Mesenchymal stem cell (in vitro differentiated cells and primary cell): ENCODE measurements around the gene CASP4.
A peak's percentile ranks its signal among the peaks of the same experiment; 100 is the strongest.

ENCODE experiments used
- DNase-seq: peaks from one replicate; pipeline ENCODE4 v3.0.0-alpha.2; 2013
- H2AFZ ChIP-seq: one replicate; pipeline ENCODE4 v1.6.1; 2013; ENCODE audit warnings: low read depth, mild to moderate bottlenecking, control low read depth, inconsistent platforms, low read length, moderate library complexity
- H2AK5ac ChIP-seq: 2 replicates; pipeline ENCODE4 v1.6.1; 2013; ENCODE audit warnings: low read length, moderate library complexity, mild to moderate bottlenecking, inconsistent platforms; ENCODE audit not compliant: severe bottlenecking
- H2BK120ac ChIP-seq: one replicate; pipeline ENCODE4 v1.6.1; 2013; ENCODE audit warnings: low read depth, mild to moderate bottlenecking, inconsistent platforms, low read length, moderate library complexity
- H2BK12ac ChIP-seq, 2 experiments: one replicate each; pipeline ENCODE4 v1.6.1; 2013; ENCODE audit warnings: inconsistent platforms in 2 of 2, low read length in 2 of 2, mild to moderate bottlenecking in 2 of 2, moderate library complexity in 2 of 2, control low read depth in 1 of 2
- H2BK15ac ChIP-seq: one replicate; pipeline ENCODE4 v1.6.1; 2013; ENCODE audit warnings: mild to moderate bottlenecking, low read depth, inconsistent platforms; ENCODE audit not compliant: poor library complexity, severe bottlenecking
- H2BK5ac ChIP-seq: 2 replicates; pipeline ENCODE4 v1.6.1; 2013; ENCODE audit warnings: low read depth, mild to moderate bottlenecking, low read length, control low read depth, inconsistent platforms; ENCODE audit not compliant: poor library complexity, severe bottlenecking
- H3K14ac ChIP-seq, 2 experiments: one replicate each; pipeline ENCODE4 v1.6.1; 2013; ENCODE audit warnings: inconsistent platforms in 2 of 2, low read length in 2 of 2, control low read depth in 1 of 2, mild to moderate bottlenecking in 1 of 2, moderate library complexity in 1 of 2
- H3K18ac ChIP-seq, 2 experiments: one replicate each; pipeline ENCODE4 v1.6.1; 2013; ENCODE audit warnings: inconsistent platforms in 2 of 2, low read length in 2 of 2, control low read depth in 1 of 2, low read depth in 1 of 2, mild to moderate bottlenecking in 1 of 2
- H3K23ac ChIP-seq, 2 experiments: one replicate each; pipeline ENCODE4 v1.6.1; 2013; ENCODE audit warnings: inconsistent platforms in 2 of 2, low read length in 2 of 2, mild to moderate bottlenecking in 2 of 2, moderate library complexity in 2 of 2, control low read depth in 1 of 2
- H3K27ac ChIP-seq: 2 replicates; pipeline ENCODE4 v1.5.1; 2013; ENCODE audit warnings: mild to moderate bottlenecking, moderate library complexity, low read length, control low read depth, inconsistent platforms; ENCODE audit not compliant: poor library complexity, severe bottlenecking
- H3K27me3 ChIP-seq, 2 experiments: 2 replicates each; pipeline versions ENCODE4 v1.6.1 to v1.7.0; 2013; ENCODE audit warnings: low read length in 2 of 2, mild to moderate bottlenecking in 2 of 2, moderate library complexity in 2 of 2, control low read depth in 1 of 2, inconsistent platforms in 1 of 2; ENCODE audit not compliant: control insufficient read depth in 1 of 2, insufficient read depth in 1 of 2
- H3K36me3 ChIP-seq, 2 experiments: 2 replicates each; pipeline versions ENCODE4 v1.6.1 to v1.7.0; 2013; ENCODE audit warnings: low read length in 2 of 2, control low read depth in 1 of 2, inconsistent platforms in 1 of 2, low read depth in 1 of 2, mild to moderate bottlenecking in 1 of 2; ENCODE audit not compliant: insufficient read depth in 2 of 2, control insufficient read depth in 1 of 2
- H3K4ac ChIP-seq, 2 experiments: one replicate each; pipeline ENCODE4 v1.6.1; 2013; ENCODE audit warnings: inconsistent platforms in 2 of 2, low read length in 2 of 2, mild to moderate bottlenecking in 2 of 2, moderate library complexity in 2 of 2, control low read depth in 1 of 2, low read depth in 1 of 2
- H3K4me1 ChIP-seq: 2 replicates; pipeline ENCODE4 v1.6.1; 2013; ENCODE audit warnings: low read depth, low read length, control low read depth; ENCODE audit not compliant: control insufficient read depth, insufficient read depth
- H3K4me2 ChIP-seq: 2 replicates; pipeline ENCODE4 v1.6.1; 2013; ENCODE audit warnings: low read length, mild to moderate bottlenecking, inconsistent platforms; ENCODE audit not compliant: poor library complexity, severe bottlenecking
- H3K4me3 ChIP-seq, 2 experiments: 2 replicates each; pipeline versions ENCODE4 v1.5.1 to v1.7.0; 2013; ENCODE audit warnings: low read length in 2 of 2, mild to moderate bottlenecking in 2 of 2, control low read depth in 1 of 2, low read depth in 1 of 2; ENCODE audit not compliant: insufficient read depth in 1 of 2
- H3K79me1 ChIP-seq: replicated peaks from 2 replicates; pipeline ENCODE4 v1.6.1; 2013; ENCODE audit warnings: mild to moderate bottlenecking, control low read depth, low read length, inconsistent platforms; ENCODE audit not compliant: poor library complexity, severe bottlenecking
- H3K9ac ChIP-seq: 2 replicates; pipeline ENCODE4 v1.7.0; 2013; ENCODE audit warnings: mild to moderate bottlenecking, low read length, moderate library complexity
- H3K9me3 ChIP-seq: 2 replicates; pipeline ENCODE4 v1.7.0; 2013; ENCODE audit warnings: mild to moderate bottlenecking, low read length; ENCODE audit not compliant: control insufficient read depth
- H4K8ac ChIP-seq: one replicate; pipeline ENCODE4 v1.6.1; 2013; ENCODE audit warnings: inconsistent platforms, mild to moderate bottlenecking, low read length, moderate library complexity
- H4K91ac ChIP-seq: one replicate; pipeline ENCODE4 v1.6.1; 2013; ENCODE audit warnings: mild to moderate bottlenecking, low read length, inconsistent platforms
- WGBS: methylation state at CpG from one replicate; pipeline ENCODE4 v1.1.7; 2013; ENCODE audit warnings: mixed read lengths; 5-methylcytosine and 5-hydroxymethylcytosine counted together

Gene CASP4

GRCh38 chr11:105003151-105003550 is 34.8 kb upstream of the CASP4 start:
- Histone ChIP-seq H3K9ac (no peak overlapping the region), H2BK15ac (no peak overlapping the region), H3K18ac (no peak overlapping the region), H2BK120ac (no peak overlapping the region), H3K4me3 (no peak overlapping the region), H3K79me1 (no peaks in the 10 kb centered on the region), H4K8ac (no peak overlapping the region), H2BK5ac (no peak overlapping the region), H2BK12ac (no peak overlapping the region), H2AFZ (no peak overlapping the region), H3K36me3 (no peaks in the 10 kb centered on the region), H3K4ac (no peak overlapping the region), H4K91ac (no peak overlapping the region), H2AK5ac (no peak overlapping the region), H3K14ac (no peak overlapping the region), H3K27me3 (no peaks in the 10 kb centered on the region), H3K23ac (no peak overlapping the region), H3K27ac (no peak overlapping the region), H3K4me1 (peaks cover 2% of the 10 kb centered on the region), H3K9me3 (no peaks in the 10 kb centered on the region), H3K4me2 (no peak overlapping the region)
- WGBS, result 86% methylated on average over 1 of the region's 2 CpGs
- DNase-seq, result no peak

- Histone ChIP-seq H2BK12ac (peak overlapping the region in 1 of 2 experiments; percentile 54), H2AFZ (no peak overlapping the region), H3K27me3 (no peaks in the 10 kb centered on the region), H2AK5ac (peak overlapping the region; percentile 87), H3K4me1 (peaks cover 2% of the 10 kb centered on the region), H3K36me3 (no peaks in the 10 kb centered on the region), H3K9me3 (no peaks in the 10 kb centered on the region), H2BK120ac (no peak overlapping the region), H4K91ac (no peak overlapping the region), H4K8ac (no peak overlapping the region), H3K23ac (no peak overlapping the region), H2BK15ac (no peak overlapping the region), H3K79me1 (no peaks in the 10 kb centered on the region), H3K4me2 (no peak overlapping the region), H2BK5ac (no peak overlapping the region), H3K27ac (no peak overlapping the region), H3K18ac (no peak overlapping the region), H3K4me3 (no peak overlapping the region), H3K4ac (no peak overlapping the region), H3K14ac (no peak overlapping the region), H3K9ac (no peak overlapping the region)
- 71% methylated on average over 7 of the region's 7 CpGs for WGBS
- DNase-seq, result no peak
Measured at GRCh38 chr11:105000797-105001196, 32.4 kb upstream of the CASP4 start.

GRCh38 chr11:105000167-105000566 is 31.8 kb upstream of the CASP4 start:
- Histone ChIP-seq H3K4me2 (no peak overlapping the region), H2BK15ac (no peak overlapping the region), H3K79me1 (no peaks in the 10 kb centered on the region), H3K4ac (no peak overlapping the region), H4K91ac (no peak overlapping the region), H3K36me3 (no peaks in the 10 kb centered on the region), H3K9ac (no peak overlapping the region), H3K23ac (no peak overlapping the region), H2BK5ac (no peak overlapping the region), H3K9me3 (no peaks in the 10 kb centered on the region), H2BK12ac (no peak overlapping the region), H2AK5ac (no peak overlapping the region), H3K4me1 (no peaks in the 10 kb centered on the region), H2AFZ (no peak overlapping the region), H2BK120ac (no peak overlapping the region), H3K4me3 (no peak overlapping the region), H3K18ac (no peak overlapping the region), H4K8ac (no peak overlapping the region), H3K27ac (no peak overlapping the region), H3K14ac (no peak overlapping the region), H3K27me3 (no peaks in the 10 kb centered on the region)
- DNase-seq, result peak; percentile 23
- 90% methylated on average over 5 of the region's 5 CpGs for WGBS

- Histone ChIP-seq H2BK120ac (no peak overlapping the region), H3K4ac (no peak overlapping the region), H3K23ac (no peak overlapping the region), H3K18ac (no peak overlapping the region), H4K8ac (no peak overlapping the region), H2BK12ac (no peak overlapping the region), H2BK5ac (no peak overlapping the region), H3K36me3 (no peaks in the 10 kb centered on the region), H3K4me2 (no peak overlapping the region), H3K14ac (no peak overlapping the region), H2BK15ac (no peak overlapping the region), H3K27ac (no peak overlapping the region), H3K79me1 (no peaks in the 10 kb centered on the region), H3K4me3 (no peak overlapping the region), H2AK5ac (no peak overlapping the region), H3K4me1 (no peaks in the 10 kb centered on the region), H3K27me3 (no peaks in the 10 kb centered on the region), H3K9me3 (no peaks in the 10 kb centered on the region), H2AFZ (no peak overlapping the region), H3K9ac (no peak overlapping the region), H4K91ac (no peak overlapping the region)
- WGBS, result no CpG with 5 or more reads among the region's 1 CpG
- peak; percentile 19 for DNase-seq
Measured at GRCh38 chr11:104999721-105000120, 31.3 kb upstream of the CASP4 start.
